OCI-LY3 (cell line): ENCODE measurements around the gene MTHFD1L.

Experiments
- H2AFZ ChIP-seq: fragments of 200-600, 300-600 bp; shearing (Covaris generic); 2 replicates; pipeline ENCODE4 v1.6.0; 2014; ENCODE audit warnings: antibody characterized with exemption, low read depth, low read length
- H3K27ac ChIP-seq: fragments of 200-600, 300-600 bp; sonication (generic); 2 replicates; pipeline ENCODE4 v1.5.1; 2014; ENCODE audit warnings: mild to moderate bottlenecking, low read length, moderate library complexity, mixed read lengths
- H3K27me3 ChIP-seq: fragments of 200-600, 300-600 bp; sonication (generic); 2 replicates; pipeline ENCODE4 v1.6.1; 2014; ENCODE audit warnings: low read depth, low read length, mixed read lengths
- H3K36me3 ChIP-seq: fragments of 200-600, 300-600 bp; sonication (generic); replicated peaks from 2 replicates; pipeline ENCODE3; 2014; ENCODE audit warnings: low read depth, low read length, mixed read lengths
- H3K4me1 ChIP-seq: fragments of 300-600, 200-600 bp; sonication (generic); 2 replicates; pipeline ENCODE4 v1.6.1; 2014; ENCODE audit warnings: low read length, mixed read lengths
- H3K4me2 ChIP-seq: fragments of 200-600, 300-600 bp; sonication (generic); 2 replicates; pipeline ENCODE4 v1.6.1; 2014; ENCODE audit warnings: low read length, mixed read lengths
- H3K4me3 ChIP-seq: fragments of 300-600, 200-600 bp; sonication (generic); 2 replicates; pipeline ENCODE4 v1.5.1; 2014; ENCODE audit warnings: antibody characterized with exemption, mild to moderate bottlenecking, low read length, moderate library complexity
- H3K79me2 ChIP-seq: fragments of 300-600, 200-600 bp; shearing (Covaris generic); 2 replicates; pipeline ENCODE4 v1.6.1; 2014; ENCODE audit warnings: mild to moderate bottlenecking, low read length, mixed read lengths
- H3K9ac ChIP-seq: fragments of 300-600, 200-600 bp; shearing (Covaris generic); 2 replicates; pipeline ENCODE4 v1.6.0; 2014; ENCODE audit warnings: mild to moderate bottlenecking, low read length, moderate library complexity
- H3K9me3 ChIP-seq: fragments of 200-600, 300-600 bp; shearing (Covaris generic); 2 replicates; pipeline ENCODE4 v1.6.1; 2014; ENCODE audit warnings: low read length, mixed read lengths; ENCODE audit not compliant: insufficient read depth
- H4K20me1 ChIP-seq: fragments of 200-600, 300-600 bp; sonication (generic); 2 replicates; pipeline ENCODE4 v1.6.1; 2016; ENCODE audit warnings: low read length, mixed read lengths; ENCODE audit not compliant: insufficient read depth
- CTCF ChIP-seq: fragments of 200-600, 300-600 bp; sonication (generic); IDR thresholded peaks from 2 replicates; pipeline ENCODE4 v1.5.1; 2014; ENCODE audit warnings: antibody characterized with exemption, low read length, low read depth
- EZH2phosphoT487 ChIP-seq: fragments of 200-600 bp; shearing (Covaris generic); IDR thresholded peaks from 2 replicates; pipeline ENCODE4 v1.6.1; 2018; ENCODE audit warnings: antibody characterized with exemption, mixed run types, low read depth

Gene MTHFD1L

GRCh38 chr6:151024597-151024996 lies 159.1 kb downstream of the MTHFD1L start:
- H3K36me3 ChIP-seq = peaks cover 15% of the 10 kb centered on the region

GRCh38 chr6:151025076-151025475 lies 159.6 kb downstream of the MTHFD1L start:
- H3K4me2 ChIP-seq = no peak overlapping the region
- no peak overlapping the region for H3K9ac ChIP-seq
- no peaks in the 10 kb centered on the region for H3K9me3 ChIP-seq
- no peak overlapping the region for H3K4me3 ChIP-seq
- H3K27ac ChIP-seq = no peak overlapping the region
- peaks cover 15% of the 10 kb centered on the region for H3K36me3 ChIP-seq
- H3K79me2 ChIP-seq = no peaks in the 10 kb centered on the region
- no peaks in the 10 kb centered on the region for H3K27me3 ChIP-seq
- H2AFZ ChIP-seq = no peak overlapping the region
- peaks cover 12% of the 10 kb centered on the region for H3K4me1 ChIP-seq
- TF ChIP-seq EZH2phosphoT487 (no peak), CTCF (no peak)
- H4K20me1 ChIP-seq = no peaks in the 10 kb centered on the region

More at GRCh38 chr6:151024597-151024996, 159.1 kb downstream of the MTHFD1L start:
- Histone ChIP-seq H2AFZ (no peak overlapping the region), H3K9me3 (no peaks in the 10 kb centered on the region), H3K9ac (no peak overlapping the region), H4K20me1 (no peaks in the 10 kb centered on the region), H3K27me3 (no peaks in the 10 kb centered on the region), H3K4me1 (peaks cover 12% of the 10 kb centered on the region), H3K79me2 (no peaks in the 10 kb centered on the region), H3K4me3 (no peak overlapping the region), H3K27ac (no peak overlapping the region), H3K4me2 (no peak overlapping the region)
- TF ChIP-seq EZH2phosphoT487 = no peak
- TF ChIP-seq CTCF = no peak

GRCh38 chr6:151026041-151026663 lies 160.7 kb downstream of the MTHFD1L start:
- H3K4me2 ChIP-seq = no peak overlapping the region
- no peaks in the 10 kb centered on the region for H3K9me3 ChIP-seq
- no peaks in the 10 kb centered on the region for H3K27me3 ChIP-seq
- no peaks in the 10 kb centered on the region for H4K20me1 ChIP-seq
- no peak for TF ChIP-seq EZH2phosphoT487
- TF ChIP-seq CTCF = no peak
- peaks cover 4% of the 10 kb centered on the region for H3K4me1 ChIP-seq
- H3K4me3 ChIP-seq = no peak overlapping the region
- no peak overlapping the region for H3K27ac ChIP-seq
- H3K36me3 ChIP-seq = peaks cover 15% of the 10 kb centered on the region
- no peak overlapping the region for H2AFZ ChIP-seq
- H3K79me2 ChIP-seq = no peaks in the 10 kb centered on the region
- H3K9ac ChIP-seq = no peak overlapping the region

- H3K36me3 ChIP-seq = peaks cover 7% of the 10 kb centered on the region
- no peaks in the 10 kb centered on the region for H4K20me1 ChIP-seq
- H3K79me2 ChIP-seq = no peaks in the 10 kb centered on the region
- H3K9me3 ChIP-seq = no peaks in the 10 kb centered on the region
- H3K9ac ChIP-seq = no peak overlapping the region
- H3K4me1 ChIP-seq = no peaks in the 10 kb centered on the region
- no peak for TF ChIP-seq EZH2phosphoT487
- no peak for TF ChIP-seq CTCF
- H3K27me3 ChIP-seq = no peaks in the 10 kb centered on the region
- H3K4me3 ChIP-seq = no peak overlapping the region
- H3K4me2 ChIP-seq = no peak overlapping the region
- H2AFZ ChIP-seq = no peak overlapping the region
- H3K27ac ChIP-seq = no peak overlapping the region
Observed at GRCh38 chr6:151027295-151027747, 161.8 kb downstream of the MTHFD1L start.
